BLaER1 treated with 17β-estradiol and CSF1 and Interleukin-3, amounts not matched to agents 10 nM and 100 nM (cell line): ENCODE results near the gene PGM2L1.
"Not testable (repeated sequence)": the region's sequence is repeated elsewhere in the genome, so short reads cannot be mapped to it uniquely, and the experiment has no call there.

ENCODE experiments used
- H3K27ac ChIP-seq, 11 experiments: shearing (Covaris generic); formaldehyde crosslinking; 2 replicates each; pipeline ENCODE4 v1.8.1; 2022
- H3K27me3 ChIP-seq, 11 experiments: shearing (Covaris generic); formaldehyde crosslinking; 2 replicates each; pipeline ENCODE4 v1.8.1; 2022
- H3K36me3 ChIP-seq, 11 experiments: shearing (Covaris generic); formaldehyde crosslinking; 2 replicates each; pipeline ENCODE4 v1.8.1; 2022
- H3K4me1 ChIP-seq, 10 experiments: shearing (Covaris generic); formaldehyde crosslinking; 2 replicates each; pipeline ENCODE4 v1.8.1; 2022
- H3K4me2 ChIP-seq, 11 experiments: shearing (Covaris generic); formaldehyde crosslinking; 2 replicates each; pipeline ENCODE4 v1.8.1; 2022
- H3K4me3 ChIP-seq, 10 experiments: shearing (Covaris generic); formaldehyde crosslinking; 2 replicates each; pipeline ENCODE4 v1.8.1; 2022
- H3K9ac ChIP-seq, 11 experiments: shearing (Covaris generic); formaldehyde crosslinking; 2 replicates each; pipeline ENCODE4 v1.8.1; 2022
- H3K9me3 ChIP-seq, 11 experiments: shearing (Covaris generic); formaldehyde crosslinking; replicated peaks in 1 of 11; 2 replicates each; pipeline ENCODE4 v1.8.1; 2022
- H4K20me1 ChIP-seq, 11 experiments: shearing (Covaris generic); formaldehyde crosslinking; 2 replicates each; pipeline ENCODE4 v1.8.1; 2022
- Cebpa-rat ChIP-seq, 11 experiments: shearing (Covaris generic); IDR thresholded peaks; 2 replicates each; pipeline ENCODE4 v1.8.1; 2022

Gene PGM2L1

DNA sequence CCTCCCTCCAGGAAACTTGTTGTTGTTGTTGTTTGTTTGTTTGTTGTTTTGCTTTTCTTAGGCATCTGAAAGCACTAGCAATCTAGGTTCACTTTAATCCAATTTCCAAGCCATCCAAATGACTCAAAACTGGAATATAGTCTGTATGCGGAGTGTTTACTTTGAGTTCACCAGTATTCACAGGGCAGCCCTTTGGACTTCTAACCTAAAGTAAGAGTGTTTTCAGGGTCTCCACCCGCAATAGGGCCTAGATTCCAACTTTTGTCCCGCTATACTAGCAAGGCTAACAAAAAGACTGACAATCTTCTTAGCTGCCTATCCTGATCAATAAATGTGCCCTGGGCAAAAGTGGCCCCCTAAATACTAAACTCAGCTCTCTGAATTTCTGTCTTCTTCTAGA is 13.6 kb downstream of the PGM2L1 start:
- Histone ChIP-seq H3K4me3 (no peak overlapping the region), H3K27ac (no peak overlapping the region), H4K20me1 (no peaks in the 10 kb centered on the region), H3K4me2 (no peak overlapping the region), H3K36me3 (no peaks in the 10 kb centered on the region), H3K9me3 (no peaks in the 10 kb centered on the region), H3K27me3 (no peaks in the 10 kb centered on the region), H3K4me1 (peaks cover 0 to 6% (median 0%) of the 10 kb centered on the region in 10 experiments; a peak in 3 of 20 replicates), H3K9ac (no peak overlapping the region)
- TF ChIP-seq Cebpa-rat (IDR thresholded peaks at IDR 0.05), result no peak

DNA sequence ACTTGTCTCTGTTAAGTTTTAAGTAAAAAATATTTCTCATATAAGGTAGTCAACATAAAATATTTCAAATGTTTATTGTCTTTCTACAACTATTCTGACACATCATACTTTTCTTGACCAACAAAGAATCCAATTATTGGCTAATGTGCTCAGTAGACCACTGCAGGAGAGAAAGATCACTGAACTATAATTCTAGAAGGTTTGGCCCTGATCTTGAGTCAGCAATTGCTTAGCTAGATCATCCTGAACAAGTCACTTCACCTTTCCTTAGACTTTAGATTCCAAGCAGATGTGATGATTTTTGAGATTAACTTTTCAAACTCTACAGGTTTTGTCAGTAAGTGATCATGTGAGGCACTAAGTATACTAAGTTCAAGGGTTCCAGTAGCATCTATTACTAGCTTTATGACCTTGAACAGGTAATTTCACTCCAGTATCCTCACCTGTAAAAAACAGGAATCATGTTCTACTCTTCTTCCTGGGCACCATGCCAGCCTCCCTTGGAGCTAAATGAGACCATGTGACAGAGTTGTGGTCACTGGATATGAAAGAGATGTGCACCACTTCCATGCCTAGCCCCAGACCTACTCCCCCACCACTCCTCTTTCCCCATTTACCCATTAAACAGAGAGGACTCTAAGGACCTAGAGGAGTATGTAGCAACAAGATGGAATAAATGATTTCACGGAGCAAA is 17.3 kb downstream of the PGM2L1 start:
- no peaks in the 10 kb centered on the region for H3K9me3 ChIP-seq
- H3K27me3 ChIP-seq, result no peaks in the 10 kb centered on the region
- no peak overlapping the region for H3K9ac ChIP-seq
- no peaks in the 10 kb centered on the region for H3K36me3 ChIP-seq
- no peak for TF ChIP-seq Cebpa-rat (IDR thresholded peaks at IDR 0.05)
- H3K4me1 ChIP-seq, result no peaks in the 10 kb centered on the region
- H3K4me2 ChIP-seq, result no peak overlapping the region
- no peak overlapping the region for H3K4me3 ChIP-seq
- H3K27ac ChIP-seq, result no peak overlapping the region
- no peaks in the 10 kb centered on the region for H4K20me1 ChIP-seq

- no peak overlapping the region for H3K4me3 ChIP-seq
- no peak overlapping the region for H3K9ac ChIP-seq
- H3K4me2 ChIP-seq, result no peak overlapping the region
- no peak for TF ChIP-seq Cebpa-rat (IDR thresholded peaks at IDR 0.05)
- no peaks in the 10 kb centered on the region for H3K27me3 ChIP-seq
- H4K20me1 ChIP-seq, result no peaks in the 10 kb centered on the region
- no peak overlapping the region for H3K27ac ChIP-seq
- peaks cover 0 to 17% (median 7%) of the 10 kb centered on the region in 11 experiments; a peak in 4 of 22 replicates for H3K36me3 ChIP-seq
- no peaks in the 10 kb centered on the region for H3K4me1 ChIP-seq
- no peaks in the 10 kb centered on the region for H3K9me3 ChIP-seq
These were observed 20.5 kb downstream of the PGM2L1 start for GRCh38 chr11:74377689-74378088.

- Histone ChIP-seq H3K27ac (no peak overlapping the region), H4K20me1 (no peaks in the 10 kb centered on the region), H3K9ac (no peak overlapping the region), H3K9me3 (no peaks in the 10 kb centered on the region), H3K27me3 (no peaks in the 10 kb centered on the region), H3K4me2 (no peak overlapping the region), H3K4me3 (no peak overlapping the region), H3K36me3 (peaks cover 0 to 42% (median 9%) of the 10 kb centered on the region in 11 experiments; a peak in 7 of 22 replicates), H3K4me1 (no peaks in the 10 kb centered on the region)
- no peak for TF ChIP-seq Cebpa-rat (IDR thresholded peaks at IDR 0.05)
These were observed 24.9 kb downstream of the PGM2L1 start for GRCh38 chr11:74373382-74373781.

DNA sequence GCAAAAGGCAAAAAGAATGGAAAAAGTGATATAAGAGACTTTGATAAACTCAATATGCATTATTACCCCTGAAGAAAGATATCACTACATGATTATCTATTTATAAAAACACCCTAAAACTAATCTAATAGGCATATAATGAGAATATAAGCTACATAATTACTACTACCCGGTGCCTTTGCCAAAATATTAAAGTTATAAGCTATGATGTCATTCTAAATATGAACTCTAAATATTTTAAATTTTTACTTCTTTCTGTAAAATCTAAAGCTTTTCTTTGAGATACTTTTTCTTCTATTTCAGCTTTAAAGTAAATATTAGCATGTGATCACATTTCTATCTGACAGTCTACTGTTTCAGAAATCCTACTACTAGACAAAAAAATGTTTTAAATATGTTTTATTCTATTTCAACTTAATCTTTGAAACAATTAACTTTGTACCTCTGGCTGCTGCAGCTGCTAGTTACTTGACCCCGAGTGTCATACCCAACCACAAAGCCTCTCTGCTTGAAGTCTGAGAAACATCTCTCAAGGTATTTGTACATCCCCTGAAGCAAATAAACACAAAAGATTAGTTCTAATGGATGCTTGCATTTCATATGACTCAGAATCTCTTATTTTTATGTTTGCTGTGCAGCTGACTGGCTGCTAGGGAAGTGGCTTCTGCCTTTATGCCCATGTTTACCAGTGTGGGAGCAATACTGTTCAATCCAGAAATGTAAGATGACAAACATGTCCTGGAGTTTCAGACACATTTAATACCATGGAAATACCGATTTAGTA is 26.8 kb downstream of the PGM2L1 start:
- Histone ChIP-seq H3K4me3 (no peak overlapping the region), H3K9me3 (peaks cover 0 to 3% (median 0%) of the 10 kb centered on the region in 11 experiments; a peak in 2 of 22 replicates), H4K20me1 (no peaks in the 10 kb centered on the region), H3K4me1 (no peaks in the 10 kb centered on the region), H3K27ac (no peak overlapping the region), H3K9ac (no peak overlapping the region), H3K27me3 (no peaks in the 10 kb centered on the region), H3K36me3 (peaks cover 17 to 62% (median 24%) of the 10 kb centered on the region in 11 experiments; a peak in 19 of 22 replicates), H3K4me2 (no peak overlapping the region)
- no peak for TF ChIP-seq Cebpa-rat (IDR thresholded peaks at IDR 0.05)

GRCh38 chr11:74370123-74370522 is 28.1 kb downstream of the PGM2L1 start:
- H3K4me1 ChIP-seq, result no peaks in the 10 kb centered on the region
- no peaks in the 10 kb centered on the region for H3K27me3 ChIP-seq
- no peaks in the 10 kb centered on the region for H4K20me1 ChIP-seq
- TF ChIP-seq Cebpa-rat (IDR thresholded peaks at IDR 0.05), result no peak
- H3K9ac ChIP-seq, result no peak overlapping the region
- no peak overlapping the region for H3K4me3 ChIP-seq
- H3K4me2 ChIP-seq, result no peak overlapping the region
- H3K36me3 ChIP-seq, result peaks cover 18 to 65% (median 27%) of the 10 kb centered on the region in 11 experiments; a peak in 19 of 22 replicates
- no peak overlapping the region for H3K27ac ChIP-seq
- peaks cover 0 to 5% (median 0%) of the 10 kb centered on the region in 11 experiments; a peak in 2 of 22 replicates for H3K9me3 ChIP-seq

DNA sequence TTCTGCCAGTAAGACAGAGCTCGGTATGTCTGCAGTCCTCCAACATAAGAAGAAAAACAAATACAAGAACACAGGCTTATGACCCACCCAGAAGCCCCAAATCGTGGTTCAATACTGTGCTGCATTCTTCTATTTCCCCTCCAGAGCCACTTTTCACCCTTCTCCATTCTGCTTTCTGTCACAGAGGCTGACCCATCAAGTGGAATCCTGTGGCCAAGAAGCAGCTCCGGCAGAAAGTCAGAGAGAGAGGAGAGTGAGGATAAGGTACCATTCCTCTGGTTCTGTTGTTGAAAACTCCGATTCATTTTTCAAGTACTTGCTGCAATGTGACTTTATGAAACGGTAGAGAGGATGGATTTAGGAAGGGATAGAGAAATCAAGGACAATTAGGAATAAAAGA is 30.4 kb downstream of the PGM2L1 start:
- H3K27ac ChIP-seq, result no peak overlapping the region
- no peaks in the 10 kb centered on the region for H3K4me1 ChIP-seq
- H3K4me3 ChIP-seq, result no peak overlapping the region
- H3K9me3 ChIP-seq, result peaks cover 0 to 5% (median 0%) of the 10 kb centered on the region in 11 experiments; a peak in 2 of 22 replicates
- no peak overlapping the region for H3K9ac ChIP-seq
- no peaks in the 10 kb centered on the region for H3K27me3 ChIP-seq
- no peaks in the 10 kb centered on the region for H4K20me1 ChIP-seq
- H3K4me2 ChIP-seq, result no peak overlapping the region
- peaks cover 11 to 50% (median 23%) of the 10 kb centered on the region in 11 experiments; a peak in 19 of 22 replicates for H3K36me3 ChIP-seq
- no peak for TF ChIP-seq Cebpa-rat (IDR thresholded peaks at IDR 0.05)

DNA sequence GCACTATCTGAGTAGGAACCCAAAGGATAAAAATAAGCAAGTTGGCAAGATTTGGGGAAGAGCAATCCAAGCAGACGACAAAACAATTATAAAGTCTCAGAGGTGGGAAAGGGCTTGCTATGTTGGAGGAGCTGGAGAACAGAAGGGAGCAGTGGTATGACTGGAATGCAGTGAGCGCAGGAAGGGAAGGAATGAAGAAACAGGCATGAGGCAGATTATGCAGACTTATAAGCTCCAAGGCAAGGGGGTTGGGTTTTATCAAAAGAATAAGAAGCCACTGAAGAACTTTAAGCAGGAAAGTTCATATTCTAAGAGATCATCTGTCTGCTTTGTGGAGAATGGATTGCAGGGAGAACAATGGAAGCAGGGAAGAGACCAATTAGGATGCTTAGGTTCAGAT is 31.7 kb downstream of the PGM2L1 start:
- H3K4me2 ChIP-seq, result no peak overlapping the region
- H4K20me1 ChIP-seq, result no peaks in the 10 kb centered on the region
- no peaks in the 10 kb centered on the region for H3K27me3 ChIP-seq
- no peaks in the 10 kb centered on the region for H3K4me1 ChIP-seq
- peaks cover 11 to 45% (median 21%) of the 10 kb centered on the region in 11 experiments; a peak in 19 of 22 replicates for H3K36me3 ChIP-seq
- no peak for TF ChIP-seq Cebpa-rat (IDR thresholded peaks at IDR 0.05)
- H3K27ac ChIP-seq, result no peak overlapping the region
- no peak overlapping the region for H3K9ac ChIP-seq
- H3K4me3 ChIP-seq, result no peak overlapping the region
- peaks cover 0 to 6% (median 0%) of the 10 kb centered on the region in 11 experiments; a peak in 2 of 22 replicates for H3K9me3 ChIP-seq

DNA sequence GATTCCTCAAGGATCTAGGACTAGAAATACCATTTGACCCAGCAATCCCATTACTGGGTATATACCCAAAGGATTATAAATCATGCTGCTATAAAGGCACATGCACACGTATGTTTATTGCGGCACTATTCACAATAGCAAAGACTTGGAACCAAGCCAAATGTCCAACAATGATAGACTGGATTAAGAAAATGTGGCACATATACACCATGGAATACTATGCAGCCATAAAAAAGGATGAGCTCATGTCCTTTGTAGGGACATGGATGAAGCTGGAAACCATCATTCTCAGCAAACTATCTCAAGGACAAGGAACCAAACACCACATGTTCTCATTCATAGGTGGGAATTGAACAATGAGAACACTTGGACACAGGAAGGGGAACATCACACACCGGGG is 32.4 kb downstream of the PGM2L1 start:
- H3K27me3 ChIP-seq, H3K4me3 ChIP-seq, H3K4me1 ChIP-seq, H3K9ac ChIP-seq, H3K4me2 ChIP-seq, H3K27ac ChIP-seq, H4K20me1 ChIP-seq: not testable (repeated sequence)
- Histone ChIP-seq H3K9me3 (peaks cover 2 to 14% (median 5%) of the 10 kb centered on the region in 11 experiments; a peak in 21 of 22 replicates), H3K36me3 (peaks cover 13 to 51% (median 26%) of the 10 kb centered on the region in 11 experiments)
